ENCODE data around the gene CALD1. TPM values are rescaled to one million over a fixed set of nuclear protein-coding genes. Genes with fewer than 3 reads are reported as not detected.

CALD1 gene
- total RNA-seq, 1 donor from 2014 or later, result 2.3 TPM

DNA sequence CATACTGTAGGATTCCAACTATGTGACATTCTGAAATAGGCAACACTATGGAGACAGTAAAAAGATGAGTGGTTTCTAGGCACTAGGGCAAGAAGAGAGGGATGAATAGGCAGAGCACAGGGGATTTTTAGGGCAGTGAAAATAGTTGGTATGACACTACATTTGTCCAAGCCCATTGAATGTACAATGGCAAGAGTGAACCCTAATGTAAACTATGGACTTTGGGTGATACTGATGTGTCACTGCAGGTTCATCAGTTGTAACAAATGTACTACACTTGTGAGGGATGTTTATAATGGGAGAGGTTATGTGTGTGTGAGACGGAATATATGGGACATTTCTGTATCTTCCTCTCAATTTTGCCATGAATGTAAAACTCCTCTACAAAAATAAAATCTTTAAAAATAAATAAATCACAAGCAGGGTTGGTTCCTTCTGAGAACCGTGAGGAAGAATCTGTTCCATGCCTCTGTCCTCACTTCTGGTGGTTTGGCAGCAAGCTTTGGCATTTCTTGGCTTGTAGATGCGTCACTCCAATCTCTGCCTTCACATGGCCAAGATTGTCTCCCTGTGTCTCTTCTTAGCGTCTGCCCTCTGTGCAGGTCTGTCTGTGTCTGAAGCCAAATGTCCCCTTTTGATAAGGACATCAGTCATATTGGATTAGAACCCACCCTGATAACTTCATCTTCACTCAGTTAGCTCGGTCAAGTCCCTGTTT is 123.8 kb downstream of the CALD1 start:
- Mint-ChIP-seq H3K9me3 (no peaks in the 10 kb centered on the region), H3K27me3 (ENCODE audit: insufficient read depth) (no peaks in the 10 kb centered on the region), H3K36me3 (ENCODE audit: low read depth) (no peaks in the 10 kb centered on the region), H3K27ac (no peak overlapping the region), H3K4me3 (no peak overlapping the region), H3K4me1 (ENCODE audit: low read depth) (peaks cover 23% of the 10 kb centered on the region)
- intact Hi-C loops (cut with micrococcal nuclease), result no loop called here
- no peak for DNase-seq (ENCODE audit: low spot score)

GRCh38 chr7:134905375-134905774 is 125.9 kb downstream of the CALD1 start:
- Mint-ChIP-seq H3K4me1 (ENCODE audit: low read depth) (peaks cover 15% of the 10 kb centered on the region), H3K9me3 (no peaks in the 10 kb centered on the region), H3K36me3 (ENCODE audit: low read depth) (no peaks in the 10 kb centered on the region), H3K27ac (no peak overlapping the region), H3K27me3 (ENCODE audit: insufficient read depth) (no peaks in the 10 kb centered on the region), H3K4me3 (no peak overlapping the region)
- DNase-seq (ENCODE audit: low spot score), result no peak
- intact Hi-C loops (cut with micrococcal nuclease), result no loop called here

GRCh38 chr7:134907000-134907399 is 127.6 kb downstream of the CALD1 start:
- Mint-ChIP-seq H3K36me3 (ENCODE audit: low read depth) (no peaks in the 10 kb centered on the region), H3K4me1 (ENCODE audit: low read depth) (peaks cover 15% of the 10 kb centered on the region), H3K4me3 (no peak overlapping the region), H3K27me3 (ENCODE audit: insufficient read depth) (no peaks in the 10 kb centered on the region), H3K27ac (no peak overlapping the region), H3K9me3 (no peaks in the 10 kb centered on the region)
- intact Hi-C loops (cut with micrococcal nuclease), result no loop called here
- DNase-seq (ENCODE audit: low spot score), result no peak

- DNase-seq (ENCODE audit: low spot score), result no peak
- Mint-ChIP-seq H3K27ac (no peak overlapping the region), H3K9me3 (no peaks in the 10 kb centered on the region), H3K36me3 (ENCODE audit: low read depth) (no peaks in the 10 kb centered on the region), H3K4me1 (ENCODE audit: low read depth) (peaks cover 12% of the 10 kb centered on the region), H3K4me3 (no peak overlapping the region), H3K27me3 (ENCODE audit: insufficient read depth) (no peaks in the 10 kb centered on the region)
- intact Hi-C loops (cut with micrococcal nuclease), result loop anchor here (1.0 kb wide), 1 partner anchor 13 kb away; no protein-coding TSS in a partner anchor
Measured at GRCh38 chr7:134907639-134908038, 128.2 kb downstream of the CALD1 start.

DNA sequence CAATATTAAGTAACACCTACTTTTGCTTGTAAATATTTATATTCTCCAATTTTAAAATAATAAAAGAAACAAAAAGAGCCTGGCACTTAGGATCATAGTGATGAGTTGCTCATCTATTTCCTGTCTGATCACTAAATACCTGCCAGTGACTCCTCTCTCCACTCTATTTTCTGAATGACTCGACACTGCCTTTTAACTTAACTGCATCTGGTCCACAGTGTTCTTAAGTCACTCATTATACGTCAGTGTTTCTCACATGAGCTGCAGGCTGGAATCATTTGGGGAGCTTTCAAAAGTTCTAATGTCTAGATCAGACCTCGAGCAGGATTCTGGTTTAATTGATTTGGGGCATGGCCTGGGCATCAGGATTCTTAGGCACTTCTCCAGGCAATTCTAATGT is 128.9 kb downstream of the CALD1 start:
- DNase-seq (ENCODE audit: low spot score), result no peak
- intact Hi-C loops (cut with micrococcal nuclease), result loop anchor here (1.0 kb wide), 1 partner anchor 12 kb away; no protein-coding TSS in a partner anchor

GRCh38 chr7:134910214-134910890 is 130.9 kb downstream of the CALD1 start:
- Mint-ChIP-seq H3K4me1 (ENCODE audit: low read depth) (peaks cover 12% of the 10 kb centered on the region), H3K27ac (no peak overlapping the region), H3K27me3 (ENCODE audit: insufficient read depth) (no peaks in the 10 kb centered on the region), H3K36me3 (ENCODE audit: low read depth) (peaks cover 1% of the 10 kb centered on the region), H3K4me3 (no peak overlapping the region), H3K9me3 (no peaks in the 10 kb centered on the region)
- DNase-seq (ENCODE audit: low spot score), result no peak
- intact Hi-C loops (cut with micrococcal nuclease), result no loop called here

More for the DNA sequence above, 128.9 kb downstream of the CALD1 start:
- Mint-ChIP-seq H3K4me3 (no peak overlapping the region), H3K4me1 (ENCODE audit: low read depth) (peaks cover 12% of the 10 kb centered on the region), H3K27me3 (ENCODE audit: insufficient read depth) (no peaks in the 10 kb centered on the region), H3K36me3 (ENCODE audit: low read depth) (no peaks in the 10 kb centered on the region), H3K9me3 (no peaks in the 10 kb centered on the region), H3K27ac (no peak overlapping the region)

DNA sequence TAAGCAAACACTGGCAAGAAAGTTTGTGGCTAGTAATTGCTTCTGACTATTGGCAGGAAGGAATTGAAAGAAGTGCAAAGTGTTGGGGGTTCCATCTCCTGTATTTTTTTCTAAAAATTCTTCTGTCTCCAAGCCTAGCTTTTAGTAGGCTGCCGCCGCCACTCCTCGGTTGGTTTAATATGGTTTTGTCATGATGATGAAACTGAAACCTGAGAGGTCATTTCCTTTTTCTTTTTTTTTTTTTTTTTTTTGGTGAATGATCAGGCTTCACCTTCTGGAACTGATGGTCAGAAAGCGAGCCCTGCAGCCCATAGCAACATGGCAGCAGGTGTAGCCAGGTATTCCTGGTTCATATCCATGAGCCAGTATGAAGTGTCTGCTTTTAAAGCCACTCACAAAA is 131.5 kb downstream of the CALD1 start:
- no peak overlapping the region for H3K27ac Mint-ChIP-seq
- intact Hi-C loops (cut with micrococcal nuclease), result no loop called here
- no peak for DNase-seq (ENCODE audit: low spot score)

DNA sequence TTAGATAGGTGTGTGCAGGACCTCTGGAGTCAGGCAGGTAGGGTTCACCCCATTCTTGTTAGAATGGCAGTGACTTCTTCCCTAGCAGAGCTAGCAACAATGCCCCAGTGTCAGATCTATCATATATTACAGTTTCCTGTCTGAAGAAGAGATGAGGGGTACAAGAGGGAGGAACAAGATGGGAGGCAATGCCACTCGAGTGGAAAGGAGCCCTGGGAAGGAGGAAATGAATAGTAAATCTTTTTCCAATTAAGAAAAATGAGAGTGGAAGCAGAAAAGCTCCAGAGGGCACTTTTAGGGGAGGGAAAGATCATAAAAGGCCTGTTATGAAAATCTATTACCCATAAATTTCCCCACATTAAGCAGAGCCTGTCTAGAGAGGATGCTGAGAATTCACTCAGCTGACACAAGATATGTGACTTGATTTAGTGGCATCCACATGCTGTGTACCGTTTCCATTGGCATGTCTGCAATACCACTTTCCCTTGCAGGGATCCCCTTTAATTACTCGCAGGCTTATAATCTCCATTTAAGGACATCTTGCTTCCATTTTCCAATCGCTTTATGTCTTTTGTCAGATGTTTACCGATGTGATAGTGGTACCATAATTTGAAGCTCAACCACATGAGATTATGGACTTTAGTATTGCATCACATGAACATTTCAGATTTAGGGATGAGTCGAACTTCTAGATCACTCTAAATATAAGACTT is 136.9 kb downstream of the CALD1 start:
- Mint-ChIP-seq H3K4me1 (ENCODE audit: low read depth) (no peaks in the 10 kb centered on the region), H3K4me3 (no peak overlapping the region), H3K27me3 (ENCODE audit: insufficient read depth) (peaks cover 4% of the 10 kb centered on the region), H3K27ac (no peak overlapping the region), H3K9me3 (no peaks in the 10 kb centered on the region), H3K36me3 (ENCODE audit: low read depth) (peaks cover 1% of the 10 kb centered on the region)
- intact Hi-C loops (cut with micrococcal nuclease), result no loop called here
- DNase-seq (ENCODE audit: low spot score), result no peak

More for the DNA sequence above, 131.5 kb downstream of the CALD1 start:
- Mint-ChIP-seq H3K27me3 (ENCODE audit: insufficient read depth) (no peaks in the 10 kb centered on the region), H3K4me3 (no peak overlapping the region), H3K36me3 (ENCODE audit: low read depth) (peaks cover 1% of the 10 kb centered on the region), H3K9me3 (no peaks in the 10 kb centered on the region), H3K4me1 (ENCODE audit: low read depth) (peaks cover 12% of the 10 kb centered on the region)

- no peak overlapping the region for H3K4me3 Mint-ChIP-seq
- H3K4me1 Mint-ChIP-seq (ENCODE audit: low read depth), result no peaks in the 10 kb centered on the region
- H3K27ac Mint-ChIP-seq, result no peak overlapping the region
- peaks cover 4% of the 10 kb centered on the region for H3K27me3 Mint-ChIP-seq (ENCODE audit: insufficient read depth)
- H3K9me3 Mint-ChIP-seq, result no peaks in the 10 kb centered on the region
- H3K36me3 Mint-ChIP-seq (ENCODE audit: low read depth), result peaks cover 1% of the 10 kb centered on the region
- DNase-seq (ENCODE audit: low spot score), result no peak
- intact Hi-C loops (cut with micrococcal nuclease), result no loop called here
Measured at GRCh38 chr7:134919240-134919641, 139.8 kb downstream of the CALD1 start.

- Mint-ChIP-seq H3K4me1 (ENCODE audit: low read depth) (no peaks in the 10 kb centered on the region), H3K27me3 (ENCODE audit: insufficient read depth) (peaks cover 4% of the 10 kb centered on the region), H3K9me3 (no peaks in the 10 kb centered on the region), H3K36me3 (ENCODE audit: low read depth) (no peaks in the 10 kb centered on the region), H3K4me3 (no peak overlapping the region), H3K27ac (no peak overlapping the region)
- intact Hi-C loops (cut with micrococcal nuclease), result loop anchor here (1.0 kb wide), 3 partner anchors 12 to 182 kb away; no protein-coding TSS in a partner anchor
- DNase-seq (ENCODE audit: low spot score), result no peak
Measured at GRCh38 chr7:134920026-134920753, 140.8 kb downstream of the CALD1 start.

GRCh38 chr7:134922720-134923704 is 143.6 kb downstream of the CALD1 start:
- no peak overlapping the region for H3K4me3 Mint-ChIP-seq
- H3K9me3 Mint-ChIP-seq, result no peaks in the 10 kb centered on the region
- H3K4me1 Mint-ChIP-seq (ENCODE audit: low read depth), result no peaks in the 10 kb centered on the region
- H3K27ac Mint-ChIP-seq, result no peak overlapping the region
- H3K36me3 Mint-ChIP-seq (ENCODE audit: low read depth), result no peaks in the 10 kb centered on the region
- H3K27me3 Mint-ChIP-seq (ENCODE audit: insufficient read depth), result peaks cover 4% of the 10 kb centered on the region
- DNase-seq (ENCODE audit: low spot score), result no peak
- intact Hi-C loops (cut with micrococcal nuclease), result no loop called here

GRCh38 chr7:134925766-134926165 is 146.3 kb downstream of the CALD1 start:
- no peak overlapping the region for H3K4me3 Mint-ChIP-seq
- no peaks in the 10 kb centered on the region for H3K4me1 Mint-ChIP-seq (ENCODE audit: low read depth)
- H3K36me3 Mint-ChIP-seq (ENCODE audit: low read depth), result no peaks in the 10 kb centered on the region
- intact Hi-C loops (cut with micrococcal nuclease), result no loop called here
- no peak overlapping the region for H3K27ac Mint-ChIP-seq
- H3K9me3 Mint-ChIP-seq, result no peaks in the 10 kb centered on the region
- no peak for DNase-seq (ENCODE audit: low spot score)
- H3K27me3 Mint-ChIP-seq (ENCODE audit: insufficient read depth), result peaks cover 5% of the 10 kb centered on the region
